Choroid plexus epithelial cell (primary cell): ENCODE results near the gene NEK6.

Experiments
- DNase-seq: peaks from one replicate; pipeline ENCODE4 v3.0.0-alpha.2; 2010; ENCODE audit warnings: low read depth
- H3K4me3 ChIP-seq: 2 replicates; pipeline ENCODE4 v1.5.1; 2011; ENCODE audit warnings: low read depth, mild to moderate bottlenecking, control low read depth, low read length, moderate library complexity
- TF ChIP-seq, protein P1 (sequence below): conservative IDR thresholded peaks from 2 replicates; pipeline ENCODE4 v1.5.1; 2011; ENCODE audit warnings: low read depth, mild to moderate bottlenecking, control low read depth, inconsistent platforms, low read length, moderate library complexity

NEK6 gene

DNA sequence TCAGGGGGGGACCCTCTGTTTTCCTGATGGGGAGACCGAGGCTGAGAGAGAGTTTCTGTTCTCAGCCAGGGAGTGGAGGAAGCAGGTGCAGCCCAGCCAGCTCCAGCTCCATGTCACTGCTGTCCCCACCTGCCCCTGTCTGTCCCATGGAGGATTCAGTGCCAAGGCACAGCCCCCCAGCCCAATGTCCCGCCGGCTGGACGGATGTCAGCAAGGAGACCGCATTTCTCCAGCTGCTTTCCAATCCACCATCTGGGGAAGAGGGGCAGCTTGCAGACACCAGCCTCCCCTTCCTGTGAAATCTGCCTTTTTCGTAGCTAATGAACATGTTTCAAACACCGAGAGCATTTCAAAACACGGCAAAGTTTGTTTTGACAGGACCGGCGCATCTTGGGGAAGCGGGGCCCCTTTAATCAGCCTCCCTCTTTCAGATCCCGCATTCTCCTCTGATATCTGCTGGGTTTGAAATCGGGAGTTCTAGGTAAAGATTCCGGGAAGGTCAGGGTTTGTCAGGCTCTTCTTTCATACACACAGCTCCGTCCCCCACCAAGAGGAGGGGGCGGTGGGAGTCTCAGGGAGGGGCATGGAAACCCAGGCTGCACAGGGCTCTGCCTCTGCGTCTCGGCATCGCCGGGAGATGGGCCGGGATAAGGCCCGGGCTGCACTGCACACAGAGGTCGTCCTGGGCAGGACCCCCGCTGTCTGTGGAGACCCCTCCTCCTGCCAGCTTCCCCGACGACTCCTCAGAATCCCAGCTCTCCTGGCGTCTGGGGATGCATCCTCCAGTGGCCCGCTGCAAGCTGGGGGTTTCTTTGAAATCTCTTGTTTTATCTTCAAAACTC, 74.8 kb downstream of the NEK6 start:
- no peak overlapping the region for H3K4me3 ChIP-seq
- TF ChIP-seq, protein P1, sequence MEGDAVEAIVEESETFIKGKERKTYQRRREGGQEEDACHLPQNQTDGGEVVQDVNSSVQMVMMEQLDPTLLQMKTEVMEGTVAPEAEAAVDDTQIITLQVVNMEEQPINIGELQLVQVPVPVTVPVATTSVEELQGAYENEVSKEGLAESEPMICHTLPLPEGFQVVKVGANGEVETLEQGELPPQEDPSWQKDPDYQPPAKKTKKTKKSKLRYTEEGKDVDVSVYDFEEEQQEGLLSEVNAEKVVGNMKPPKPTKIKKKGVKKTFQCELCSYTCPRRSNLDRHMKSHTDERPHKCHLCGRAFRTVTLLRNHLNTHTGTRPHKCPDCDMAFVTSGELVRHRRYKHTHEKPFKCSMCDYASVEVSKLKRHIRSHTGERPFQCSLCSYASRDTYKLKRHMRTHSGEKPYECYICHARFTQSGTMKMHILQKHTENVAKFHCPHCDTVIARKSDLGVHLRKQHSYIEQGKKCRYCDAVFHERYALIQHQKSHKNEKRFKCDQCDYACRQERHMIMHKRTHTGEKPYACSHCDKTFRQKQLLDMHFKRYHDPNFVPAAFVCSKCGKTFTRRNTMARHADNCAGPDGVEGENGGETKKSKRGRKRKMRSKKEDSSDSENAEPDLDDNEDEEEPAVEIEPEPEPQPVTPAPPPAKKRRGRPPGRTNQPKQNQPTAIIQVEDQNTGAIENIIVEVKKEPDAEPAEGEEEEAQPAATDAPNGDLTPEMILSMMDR = no peak
- no peak for DNase-seq

DNA sequence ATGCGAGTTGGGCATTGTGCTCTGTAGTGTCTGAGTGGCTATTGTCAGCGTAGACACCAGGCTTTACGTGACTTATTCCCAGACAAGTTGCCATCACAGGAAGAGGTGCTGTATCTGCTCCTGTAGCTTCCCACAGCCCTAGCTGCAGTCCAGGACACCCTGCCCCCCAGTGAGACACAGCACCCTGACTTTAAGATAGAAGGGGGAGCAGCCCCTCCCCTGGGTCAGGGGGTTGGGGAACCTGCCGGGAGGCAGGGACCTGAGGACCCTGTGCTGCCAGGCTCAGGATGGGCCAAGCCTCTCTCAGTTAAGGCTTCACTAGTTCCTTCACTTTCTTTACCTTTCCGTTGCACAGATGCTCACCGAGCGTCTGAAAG, 75.4 kb downstream of the NEK6 start:
- TF ChIP-seq, protein P1 = no peak
- no peak for DNase-seq
- no peak overlapping the region for H3K4me3 ChIP-seq

DNA sequence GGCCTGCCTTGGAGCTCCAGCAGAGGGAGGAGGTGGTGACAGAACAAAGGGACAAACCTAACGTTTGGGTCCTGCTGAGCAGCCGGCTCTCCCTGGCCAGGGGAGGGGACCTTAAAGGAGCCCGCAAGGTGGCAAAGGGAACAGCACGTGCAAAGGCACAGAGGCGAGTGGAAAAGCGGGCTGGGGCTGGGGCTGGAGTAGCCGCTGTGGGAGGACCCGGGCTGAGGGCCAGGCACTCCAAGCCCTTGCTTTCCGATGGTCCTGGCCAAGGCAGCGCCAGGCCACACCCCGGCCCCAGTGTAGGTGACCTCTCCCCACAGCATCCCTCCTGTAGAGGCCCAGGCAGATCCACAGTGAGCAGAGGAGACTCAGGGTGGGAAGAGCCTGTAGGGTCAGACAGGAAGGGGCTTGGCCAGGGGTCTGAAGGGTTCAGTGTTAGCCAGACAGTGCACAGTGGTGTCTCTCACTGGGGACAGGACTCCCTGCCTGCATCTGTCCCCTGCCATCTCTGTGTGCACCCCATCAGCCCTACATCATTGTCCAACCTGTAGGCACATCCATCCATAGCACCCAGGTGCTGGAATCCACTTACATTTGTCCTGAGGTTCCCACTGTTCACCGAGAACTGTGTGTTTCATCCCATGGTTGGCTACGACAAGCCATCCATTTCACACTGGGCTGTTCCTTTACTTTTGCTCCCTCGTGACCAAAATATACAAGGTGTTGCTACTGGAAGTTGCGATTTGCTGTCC, 77.0 kb downstream of the NEK6 start:
- TF ChIP-seq, protein P1 = no peak

DNA sequence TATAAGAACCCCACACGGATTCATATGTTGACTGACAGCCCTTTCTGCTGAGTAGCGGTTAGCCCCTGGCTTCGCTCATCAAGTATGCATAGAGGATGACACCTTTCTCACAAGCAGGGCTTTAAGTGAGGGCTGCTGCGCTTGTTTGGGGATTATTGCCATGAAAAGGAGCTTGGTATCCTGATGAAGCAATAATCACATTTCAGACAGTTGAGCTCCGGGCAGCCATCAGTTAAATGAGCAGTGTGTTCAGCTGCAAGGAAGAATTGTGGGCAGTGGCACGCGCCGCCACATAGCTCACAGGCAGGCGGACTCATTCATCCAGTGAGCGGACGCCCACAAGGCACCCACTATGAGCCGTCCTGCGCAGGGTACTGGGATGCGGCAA, 77.6 kb downstream of the NEK6 start:
- DNase-seq = no peak
- no peak overlapping the region for H3K4me3 ChIP-seq
- TF ChIP-seq, protein P1 = no peak

More for the DNA sequence above, 77.0 kb downstream of the NEK6 start:
- DNase-seq = no peak
- H3K4me3 ChIP-seq = no peak overlapping the region

DNA sequence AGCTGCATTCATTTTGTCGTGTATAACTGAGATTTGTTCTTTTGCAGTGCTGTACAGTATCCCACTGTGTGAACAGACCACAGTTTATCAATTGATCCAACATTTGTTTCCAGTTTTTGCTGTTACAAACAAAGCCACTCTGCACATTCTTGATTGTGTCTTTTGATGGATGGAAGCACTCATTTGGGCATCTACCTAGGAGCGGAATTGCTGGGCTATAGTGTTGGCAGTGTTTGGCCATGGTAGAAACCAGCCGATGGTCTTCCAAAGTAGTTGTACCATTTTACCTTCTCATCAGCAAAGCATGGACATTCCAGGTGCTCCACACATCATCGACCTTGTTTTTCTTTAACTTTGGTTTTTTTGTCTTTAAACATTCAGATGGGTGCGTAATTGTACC, 79.8 kb downstream of the NEK6 start:
- DNase-seq = no peak
- TF ChIP-seq, protein P1 = no peak

DNA sequence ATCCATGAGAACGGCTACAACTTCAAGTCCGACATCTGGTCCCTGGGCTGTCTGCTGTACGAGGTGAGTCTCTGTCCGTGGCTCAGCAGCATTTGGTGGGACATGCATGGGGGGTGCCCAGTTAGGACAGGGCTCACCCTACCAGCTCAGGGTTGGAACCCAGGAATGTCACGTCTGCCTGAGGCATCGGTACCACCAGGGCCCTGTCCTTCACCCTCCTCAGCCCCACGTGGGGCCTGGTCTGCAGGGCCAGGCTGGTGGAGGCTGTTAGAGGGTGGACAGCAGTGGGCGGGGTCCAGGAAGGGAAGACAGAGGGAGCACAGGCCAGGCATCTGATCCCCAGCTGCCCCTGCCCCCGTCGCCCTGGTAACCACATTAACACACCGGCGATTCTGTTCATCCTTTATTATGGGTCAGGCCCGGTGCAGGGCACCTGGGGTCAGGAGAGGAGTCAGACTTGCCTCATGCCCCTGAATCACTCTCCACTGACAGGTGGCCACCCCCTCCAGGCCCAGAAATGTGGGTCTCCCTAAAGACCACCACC, 81.9 kb downstream of the NEK6 start:
- TF ChIP-seq, protein P1 = no peak
- no peak overlapping the region for H3K4me3 ChIP-seq
- no peak for DNase-seq

More for the DNA sequence above, 79.8 kb downstream of the NEK6 start:
- no peak overlapping the region for H3K4me3 ChIP-seq
